Stomach smooth muscle (tissue), 2 donors: ENCODE measurements around the gene SOD3.

ENCODE experiments used
- H3K27ac ChIP-seq: one replicate; pipeline ENCODE4 v1.7.0; 2013; ENCODE audit warnings: mild to moderate bottlenecking, low read length, inconsistent platforms
- H3K27me3 ChIP-seq, 2 donors: one replicate each; pipeline ENCODE4 v1.7.0; 2013; ENCODE audit warnings: low read length in 2 of 2; ENCODE audit not compliant: insufficient read depth in 2 of 2, control insufficient read depth in 1 of 2
- H3K36me3 ChIP-seq, 2 donors: one replicate each; pipeline ENCODE4 v1.7.0; 2013; ENCODE audit warnings: low read length in 2 of 2; ENCODE audit not compliant: control insufficient read depth in 2 of 2, insufficient read depth in 2 of 2
- H3K4me1 ChIP-seq: one replicate; pipeline ENCODE4 v1.7.0; 2013; ENCODE audit warnings: low read length; ENCODE audit not compliant: control insufficient read depth, insufficient read depth
- H3K4me3 ChIP-seq, 2 donors: one replicate each; pipeline ENCODE4 v1.7.0; 2013; ENCODE audit warnings: low read length in 2 of 2
- H3K9ac ChIP-seq, 2 donors: one replicate each; pipeline ENCODE4 v1.7.0; 2013; ENCODE audit warnings: low read length in 2 of 2, mild to moderate bottlenecking in 1 of 2
- H3K9me3 ChIP-seq, 2 donors: one replicate each; pipeline ENCODE4 v1.7.0; 2013; ENCODE audit warnings: low read length in 2 of 2; ENCODE audit not compliant: control insufficient read depth in 2 of 2
- donor health status: healthy.
- donor health status: Pancreatic carcinoma.

The SOD3 gene

DNA sequence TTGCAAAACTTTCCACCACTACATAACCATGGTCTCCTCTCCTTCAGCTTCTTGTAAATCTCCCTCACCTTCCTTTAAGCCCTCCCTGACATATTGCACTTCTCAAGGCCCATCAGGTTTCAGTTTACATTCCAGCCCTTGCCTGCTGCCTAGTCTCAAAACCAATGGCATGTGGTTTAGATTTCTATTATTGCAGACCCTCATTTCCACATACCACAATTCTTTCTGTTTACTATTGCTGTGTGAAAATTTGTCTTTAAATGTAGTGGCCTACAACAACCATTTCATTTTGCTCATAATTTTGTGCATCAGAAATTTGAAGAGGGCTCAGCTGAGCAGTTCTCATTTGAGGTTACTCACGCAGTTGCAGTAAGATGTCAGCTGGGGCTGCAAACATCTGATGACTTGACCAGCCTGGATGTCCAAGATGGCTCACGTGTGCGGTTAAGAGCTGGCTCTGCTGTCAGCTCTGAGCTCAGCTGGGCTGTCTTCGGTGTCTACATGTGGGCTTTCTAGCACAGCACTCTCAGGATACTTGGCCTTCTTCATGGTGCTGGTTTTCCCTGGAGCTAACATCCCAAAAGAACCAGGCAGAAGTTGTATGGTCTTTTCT lies 29.9 kb upstream of the SOD3 start:
- Histone ChIP-seq H3K4me3 (peak overlapping the region in 1 of 2 donors; percentile 40), H3K27ac (peak overlapping the region; percentile 31)

GRCh38 chr4:24768006-24768405 lies 27.4 kb upstream of the SOD3 start:
- H3K4me1 ChIP-seq, result peaks cover 19% of the 10 kb centered on the region
- no peak overlapping the region for H3K9ac ChIP-seq
- H3K27ac ChIP-seq, result no peak overlapping the region
- no peak overlapping the region for H3K4me3 ChIP-seq
- H3K36me3 ChIP-seq, result no peaks in the 10 kb centered on the region
- H3K27me3 ChIP-seq, result no peaks in the 10 kb centered on the region
- H3K9me3 ChIP-seq, result no peaks in the 10 kb centered on the region

More for the DNA sequence above, 29.9 kb upstream of the SOD3 start:
- H3K36me3 ChIP-seq, result no peaks in the 10 kb centered on the region
- no peak overlapping the region for H3K9ac ChIP-seq
- H3K9me3 ChIP-seq, result no peaks in the 10 kb centered on the region
- H3K4me1 ChIP-seq, result peaks cover 12% of the 10 kb centered on the region
- H3K27me3 ChIP-seq, result no peaks in the 10 kb centered on the region

GRCh38 chr4:24768604-24769003 lies 26.8 kb upstream of the SOD3 start:
- no peaks in the 10 kb centered on the region for H3K9me3 ChIP-seq
- no peak overlapping the region for H3K9ac ChIP-seq

DNA sequence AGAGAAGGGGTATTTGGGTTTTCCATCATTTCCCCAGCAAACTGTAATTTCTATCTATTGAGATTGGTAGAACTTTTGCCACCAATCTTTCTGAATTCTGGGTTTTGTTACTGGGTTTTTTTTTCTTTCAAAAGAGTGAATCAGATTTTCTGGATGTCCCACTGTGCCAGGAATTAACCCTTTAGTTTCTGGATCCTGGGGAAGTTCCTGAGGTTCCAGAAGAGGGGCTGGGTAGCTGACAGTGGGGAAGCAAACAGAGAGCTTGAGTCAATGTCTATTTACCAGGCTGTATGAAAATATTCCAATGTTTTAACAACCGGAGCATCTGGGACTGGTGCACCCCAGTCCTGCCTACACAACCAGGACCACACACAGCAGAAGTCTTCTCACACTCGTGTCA lies 25.8 kb upstream of the SOD3 start:
- no peaks in the 10 kb centered on the region for H3K27me3 ChIP-seq
- H3K4me1 ChIP-seq, result peaks cover 14% of the 10 kb centered on the region
- H3K9ac ChIP-seq, result no peak overlapping the region
- no peaks in the 10 kb centered on the region for H3K36me3 ChIP-seq
- no peak overlapping the region for H3K27ac ChIP-seq
- no peaks in the 10 kb centered on the region for H3K9me3 ChIP-seq
- H3K4me3 ChIP-seq, result no peak overlapping the region

More at GRCh38 chr4:24768604-24769003, 26.8 kb upstream of the SOD3 start:
- Histone ChIP-seq H3K4me3 (no peak overlapping the region), H3K4me1 (peaks cover 18% of the 10 kb centered on the region), H3K27ac (no peak overlapping the region), H3K27me3 (no peaks in the 10 kb centered on the region), H3K36me3 (no peaks in the 10 kb centered on the region)

DNA sequence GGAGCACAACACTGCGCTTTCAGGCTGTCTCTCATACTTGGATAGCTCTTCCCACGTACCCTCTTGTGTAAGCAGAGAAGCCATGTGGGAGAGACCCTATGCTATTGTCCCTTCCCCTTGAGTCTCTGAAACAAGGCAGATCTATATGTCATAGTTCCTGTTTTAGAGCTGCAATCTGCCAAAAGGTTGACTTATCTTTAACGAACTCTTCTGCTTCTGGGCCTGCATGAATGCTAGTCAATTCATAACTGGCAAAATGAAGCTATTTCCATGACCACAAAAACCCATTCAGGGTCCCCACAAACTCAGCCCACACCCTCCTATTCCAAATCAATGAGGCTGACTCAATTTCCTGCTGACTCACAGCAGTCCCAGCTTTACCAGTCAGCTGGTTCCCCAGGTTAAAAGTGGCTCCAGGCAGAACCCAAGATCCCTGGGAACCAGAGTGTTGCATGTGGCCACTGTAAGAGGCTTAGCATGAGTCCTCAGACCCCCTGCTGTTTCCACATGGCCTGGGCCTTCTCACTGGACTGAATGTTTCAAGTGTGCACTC lies 25.3 kb upstream of the SOD3 start:
- Histone ChIP-seq H3K9ac (no peak overlapping the region), H3K4me1 (peaks cover 14% of the 10 kb centered on the region), H3K27me3 (no peaks in the 10 kb centered on the region), H3K27ac (no peak overlapping the region), H3K4me3 (no peak overlapping the region), H3K9me3 (no peaks in the 10 kb centered on the region), H3K36me3 (no peaks in the 10 kb centered on the region)

GRCh38 chr4:24770667-24771066 lies 24.7 kb upstream of the SOD3 start:
- Histone ChIP-seq H3K9me3 (no peaks in the 10 kb centered on the region), H3K4me1 (peaks cover 12% of the 10 kb centered on the region), H3K27me3 (no peaks in the 10 kb centered on the region), H3K4me3 (no peak overlapping the region), H3K36me3 (no peaks in the 10 kb centered on the region), H3K9ac (no peak overlapping the region), H3K27ac (no peak overlapping the region)

DNA sequence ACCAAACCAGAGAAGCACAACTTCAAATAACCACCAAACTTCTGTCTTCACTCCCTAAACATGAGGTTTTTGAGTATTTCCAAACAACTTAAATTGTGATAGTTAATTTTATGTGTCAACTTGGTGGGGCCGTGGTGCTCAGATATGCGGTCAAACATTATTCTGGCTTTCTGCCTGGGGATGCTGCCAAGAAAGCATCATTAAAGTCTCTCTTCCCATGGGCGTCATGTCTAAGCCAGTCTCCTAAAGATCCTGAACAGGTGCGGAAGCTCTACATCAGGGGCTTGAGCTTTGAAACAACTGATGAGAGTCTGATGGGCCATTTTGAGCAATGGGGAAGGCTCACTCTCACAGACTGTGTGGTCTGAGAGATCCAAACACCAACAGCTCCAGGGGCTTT lies 24.1 kb upstream of the SOD3 start:
- no peak overlapping the region for H3K27ac ChIP-seq
- no peak overlapping the region for H3K9ac ChIP-seq
- H3K27me3 ChIP-seq, result no peaks in the 10 kb centered on the region
- peaks cover 10% of the 10 kb centered on the region for H3K4me1 ChIP-seq
- H3K9me3 ChIP-seq, result no peaks in the 10 kb centered on the region
- no peak overlapping the region for H3K4me3 ChIP-seq
- no peaks in the 10 kb centered on the region for H3K36me3 ChIP-seq

DNA sequence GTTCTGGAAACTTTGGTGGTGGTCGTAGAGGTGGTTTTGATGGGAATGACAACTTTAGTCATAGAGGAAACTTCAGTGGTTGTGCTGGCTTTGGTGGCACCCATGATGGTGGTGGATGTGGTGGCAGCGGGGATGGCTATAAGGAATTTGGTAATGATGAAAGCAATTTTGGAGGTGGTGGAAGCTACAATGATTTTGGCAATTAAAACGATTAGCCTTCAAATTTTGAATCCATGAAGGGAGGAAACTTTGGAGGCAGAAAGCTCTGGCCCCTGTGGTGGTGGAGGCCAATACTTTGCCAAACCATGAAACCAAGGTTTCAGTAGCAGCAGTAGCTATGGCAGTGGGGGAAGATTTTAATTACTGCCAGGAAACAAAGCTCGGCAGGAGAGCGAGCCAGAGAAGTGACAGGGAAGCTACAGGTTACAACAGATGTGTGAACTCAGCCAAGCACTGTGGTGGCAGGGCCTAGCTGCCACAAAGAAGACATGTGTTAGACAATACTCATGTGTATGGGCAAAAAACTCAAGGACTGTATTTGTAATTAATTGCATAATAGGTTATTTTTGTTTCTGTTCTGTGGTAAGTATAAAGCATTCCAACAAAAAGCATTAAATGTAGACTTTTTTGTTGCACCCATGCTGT lies 23.2 kb upstream of the SOD3 start:
- Histone ChIP-seq H3K27me3 (no peaks in the 10 kb centered on the region), H3K36me3 (no peaks in the 10 kb centered on the region), H3K9ac (no peak overlapping the region), H3K9me3 (no peaks in the 10 kb centered on the region), H3K4me1 (peaks cover 10% of the 10 kb centered on the region), H3K4me3 (no peak overlapping the region), H3K27ac (no peak overlapping the region)

GRCh38 chr4:24772952-24773351 lies 22.4 kb upstream of the SOD3 start:
- Histone ChIP-seq H3K36me3 (no peaks in the 10 kb centered on the region), H3K27ac (no peak overlapping the region), H3K4me3 (no peak overlapping the region), H3K27me3 (no peaks in the 10 kb centered on the region), H3K4me1 (peaks cover 12% of the 10 kb centered on the region), H3K9me3 (no peaks in the 10 kb centered on the region), H3K9ac (no peak overlapping the region)

DNA sequence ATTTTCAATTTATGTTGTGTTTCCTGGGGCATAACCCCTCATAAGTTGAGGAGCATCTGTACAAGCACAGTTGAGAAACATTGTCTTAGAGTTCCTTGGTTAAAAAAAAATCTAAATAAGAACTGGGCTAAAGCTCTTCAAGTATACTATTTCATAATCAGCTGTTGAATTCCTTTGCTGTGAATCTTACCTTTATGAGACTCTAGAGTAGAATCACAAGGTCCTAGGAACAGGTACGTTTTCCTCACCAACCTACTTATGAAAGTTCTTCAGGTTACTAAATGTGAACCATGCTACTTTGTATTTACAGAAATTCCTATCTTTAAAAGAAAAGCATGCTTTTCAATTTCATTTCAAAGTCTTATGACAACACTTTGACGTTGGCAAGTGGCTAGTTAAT lies 20.9 kb upstream of the SOD3 start:
- Histone ChIP-seq H3K27me3 (no peaks in the 10 kb centered on the region), H3K9ac (no peak overlapping the region), H3K9me3 (no peaks in the 10 kb centered on the region), H3K4me1 (peaks cover 21% of the 10 kb centered on the region), H3K36me3 (no peaks in the 10 kb centered on the region), H3K4me3 (no peak overlapping the region), H3K27ac (no peak overlapping the region)

DNA sequence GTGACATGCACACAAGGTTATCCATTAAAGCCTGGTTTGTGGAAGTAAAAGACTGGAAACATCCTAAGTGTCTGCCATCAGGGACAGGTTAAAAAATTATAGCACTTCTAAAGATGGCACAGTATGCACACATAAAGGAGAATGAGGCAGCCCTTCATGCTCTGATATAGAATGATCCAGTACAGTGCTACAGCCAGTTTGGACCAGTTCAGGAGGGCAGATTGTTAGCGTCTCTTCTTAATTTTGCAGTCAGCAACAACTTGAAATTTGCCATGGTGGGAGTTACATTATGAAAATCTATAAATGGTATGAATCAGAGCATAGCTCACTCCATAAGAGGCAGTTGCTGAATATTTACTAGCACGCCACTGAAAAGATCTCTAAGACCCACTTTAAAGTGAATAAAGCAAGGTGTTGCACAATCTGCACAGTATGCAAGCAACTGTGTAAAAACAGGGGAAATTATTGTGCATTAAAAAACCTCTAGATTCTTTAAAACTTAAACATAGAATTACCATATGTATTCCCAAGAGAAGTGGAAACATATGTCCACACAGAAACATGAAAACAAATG lies 20.3 kb upstream of the SOD3 start:
- no peak overlapping the region for H3K27ac ChIP-seq
- no peaks in the 10 kb centered on the region for H3K9me3 ChIP-seq
- H3K9ac ChIP-seq, result no peak overlapping the region
- H3K36me3 ChIP-seq, result no peaks in the 10 kb centered on the region
- H3K4me3 ChIP-seq, result no peak overlapping the region
- peaks cover 21% of the 10 kb centered on the region for H3K4me1 ChIP-seq
- no peaks in the 10 kb centered on the region for H3K27me3 ChIP-seq
